HG03060 (cell line): ENCODE results near the gene DMC1.
"Not testable (repeated sequence)": the region's sequence is repeated elsewhere in the genome, so short reads cannot be mapped to it uniquely, and the experiment has no call there.

Experiments
- ATAC-seq: cut with Tn5 transposase; IDR thresholded peaks from one replicate; pipeline ENCODE4 v1.9.1; 2021; ENCODE audit warnings: low read depth, moderate number of reproducible peaks; ENCODE audit not compliant: unreplicated experiment

DMC1 gene

DNA sequence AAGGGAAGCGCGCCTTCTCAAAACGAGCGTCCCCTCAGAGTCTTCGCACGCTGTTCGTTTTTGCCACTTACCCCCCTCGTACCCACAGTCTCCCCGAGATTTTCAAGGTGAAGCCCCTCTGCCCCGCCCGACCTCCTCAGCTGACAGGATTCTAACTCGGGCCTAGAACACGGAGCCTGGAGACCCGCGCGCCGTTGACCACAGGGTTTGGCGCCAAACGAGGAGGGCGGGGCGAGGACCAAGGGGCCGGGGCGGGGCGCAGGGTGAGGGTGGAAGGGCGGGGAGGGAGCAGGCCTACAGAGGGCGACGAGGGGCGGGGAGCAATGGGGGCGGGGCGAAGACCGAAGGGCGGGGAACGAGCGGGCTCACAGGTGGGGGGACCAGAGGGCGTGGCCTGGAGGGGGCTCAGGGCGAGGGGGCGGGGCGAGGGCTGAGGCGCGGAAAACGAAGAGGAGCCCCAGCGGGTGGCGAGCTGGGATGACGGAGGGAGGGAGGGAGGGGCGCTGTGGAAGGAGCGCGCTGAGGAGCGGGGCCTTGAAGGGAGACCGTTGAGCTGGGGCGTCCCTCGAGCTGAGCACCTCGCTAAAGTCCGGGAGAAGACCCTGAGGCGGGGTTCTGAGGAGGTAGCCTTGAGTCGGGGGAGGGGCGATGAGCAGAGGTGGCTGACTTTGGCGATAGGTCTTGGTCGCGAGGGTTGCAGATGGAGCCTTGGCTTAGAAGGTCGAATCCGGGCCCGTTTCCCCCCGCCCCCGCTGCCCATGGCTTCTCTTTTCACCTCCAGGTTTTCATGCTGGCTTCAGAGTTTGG, at the start of gene DMC1:
Gene DMC1, minus strand, starts transcription at position 212 of the 807 bp plus-strand sequence. CDS start 1,927 bp downstream, outside the sequence.
- no peak for ATAC-seq

GRCh38 chr22:38618682-38619081, 48.7 kb upstream of the DMC1 start:
- no peak for ATAC-seq

DNA sequence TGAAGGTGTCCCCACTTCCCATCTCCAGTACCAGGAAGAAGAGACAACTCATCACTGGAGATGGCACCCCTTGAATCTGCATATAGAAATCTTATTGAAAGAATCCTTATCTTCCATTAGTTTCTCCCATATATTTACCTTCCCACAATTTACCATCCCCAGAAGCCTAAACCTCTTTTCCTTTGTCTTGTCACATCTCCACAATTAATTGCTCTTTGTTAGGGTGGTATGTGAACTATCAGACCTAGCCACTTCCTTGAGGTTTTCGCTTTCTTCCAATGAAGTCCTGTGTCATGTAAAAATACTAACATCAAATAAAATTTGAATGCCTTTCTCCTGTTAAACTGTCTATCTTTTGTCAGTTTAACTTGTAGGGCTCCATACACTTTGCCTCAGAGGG, 48.3 kb upstream of the DMC1 start:
- ATAC-seq: no peak

DNA sequence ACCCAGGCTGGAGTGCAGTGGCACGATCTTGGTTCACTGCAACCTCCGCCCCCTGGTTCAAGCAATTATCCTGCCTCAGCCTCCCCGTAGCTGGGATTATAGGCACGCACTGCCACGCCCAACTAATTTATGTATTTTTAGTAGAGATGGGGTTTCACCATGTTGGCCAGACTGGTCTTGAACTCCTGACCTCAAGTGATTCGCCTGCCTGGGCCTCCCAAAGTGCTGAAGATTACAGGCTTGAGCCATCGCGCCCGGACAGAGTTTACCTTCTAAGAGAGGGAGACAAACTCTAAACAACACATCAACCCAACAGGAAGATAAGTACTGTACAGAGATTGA, 45.1 kb upstream of the DMC1 start:
- not testable (repeated sequence) for ATAC-seq

DNA sequence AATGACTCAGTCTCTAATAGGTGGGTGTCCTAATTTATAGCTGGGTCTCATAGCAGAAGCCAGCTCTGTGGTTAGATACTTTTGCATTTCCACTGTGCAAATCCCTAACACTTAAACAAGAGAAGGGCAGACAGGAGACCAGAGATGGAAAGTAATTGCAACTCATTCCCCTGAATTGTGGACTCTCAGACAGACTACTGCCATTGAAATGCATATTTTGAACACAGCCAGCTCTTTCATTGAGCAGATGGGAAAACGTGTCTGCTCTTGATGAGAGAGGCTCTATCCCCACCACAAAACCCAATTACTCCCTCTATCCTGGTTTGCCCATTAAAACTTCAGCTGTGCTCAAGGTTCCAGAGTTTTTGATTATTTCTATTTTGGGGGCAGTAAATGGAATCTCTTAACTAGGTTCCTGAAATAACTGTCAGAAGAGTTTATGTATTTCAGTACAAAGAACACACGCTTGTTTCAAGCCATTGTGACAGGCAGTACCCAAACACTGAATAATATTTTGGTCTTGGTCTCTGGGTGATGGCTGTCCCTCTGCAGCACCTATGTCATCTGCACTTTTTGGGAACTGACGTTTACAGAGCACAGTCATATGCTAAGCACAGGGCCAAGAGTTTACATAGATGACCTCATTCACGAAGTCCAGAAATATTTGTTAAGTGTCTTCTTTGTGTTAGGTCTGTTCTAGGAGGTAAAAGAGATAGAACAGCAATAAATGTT, 44.5 kb upstream of the DMC1 start:
- ATAC-seq: no peak

DNA sequence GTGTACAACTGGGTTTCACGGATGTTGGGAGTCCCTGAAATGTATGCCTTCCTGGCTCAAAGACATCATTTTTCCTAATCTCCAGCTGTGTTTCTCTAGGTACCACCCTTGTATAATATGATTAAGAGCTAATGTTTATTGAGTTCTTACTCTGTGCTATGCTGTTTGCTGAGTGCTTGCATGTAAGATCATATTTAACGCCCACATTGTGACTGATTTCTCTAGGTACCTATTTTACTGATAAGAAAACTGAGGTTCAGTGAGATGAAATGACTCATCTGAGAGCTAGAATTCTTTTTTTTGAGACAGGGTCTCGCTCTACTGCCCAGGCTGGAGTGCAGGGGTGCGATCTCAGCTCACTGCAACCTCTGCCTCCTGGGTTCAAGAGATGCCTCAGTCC, 43.6 kb upstream of the DMC1 start:
- no peak for ATAC-seq

DNA sequence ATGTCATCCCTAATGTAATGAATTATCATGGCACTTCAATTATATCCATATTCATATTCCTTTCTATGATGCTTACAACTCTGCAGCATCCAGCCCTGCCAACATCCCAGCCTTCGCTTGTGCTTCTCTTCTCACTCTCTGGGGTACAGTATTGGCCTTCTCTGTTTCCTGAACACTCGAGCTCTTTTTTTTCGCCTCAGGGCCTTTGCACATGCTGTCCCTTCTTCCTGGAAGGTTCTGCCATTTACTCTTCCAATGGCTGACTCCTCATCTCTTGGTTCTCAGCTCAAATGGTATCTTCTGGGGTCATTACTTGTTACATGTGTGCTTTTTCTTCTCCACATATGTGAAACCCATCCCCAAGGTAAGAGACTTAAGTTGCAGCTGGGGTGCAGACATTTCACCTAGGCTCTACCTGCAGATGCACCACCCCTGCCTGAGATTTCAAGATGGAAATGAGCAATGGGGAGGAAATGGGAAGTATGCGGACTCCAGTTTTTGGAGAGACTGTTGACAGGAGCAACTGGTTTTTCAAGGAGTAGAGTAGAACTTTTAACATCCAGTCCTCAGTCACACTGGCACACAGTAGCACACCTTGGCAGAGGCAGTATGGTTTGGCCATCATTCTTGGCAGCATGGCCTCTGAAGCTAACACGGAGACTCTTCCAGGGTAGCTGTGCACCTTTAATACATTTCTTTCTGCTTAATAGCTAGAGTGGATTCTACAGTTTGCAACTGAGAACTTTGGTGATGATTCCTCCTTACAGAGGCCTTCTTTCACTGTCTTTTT, 42.4 kb upstream of the DMC1 start:
- ATAC-seq: no peak

DNA sequence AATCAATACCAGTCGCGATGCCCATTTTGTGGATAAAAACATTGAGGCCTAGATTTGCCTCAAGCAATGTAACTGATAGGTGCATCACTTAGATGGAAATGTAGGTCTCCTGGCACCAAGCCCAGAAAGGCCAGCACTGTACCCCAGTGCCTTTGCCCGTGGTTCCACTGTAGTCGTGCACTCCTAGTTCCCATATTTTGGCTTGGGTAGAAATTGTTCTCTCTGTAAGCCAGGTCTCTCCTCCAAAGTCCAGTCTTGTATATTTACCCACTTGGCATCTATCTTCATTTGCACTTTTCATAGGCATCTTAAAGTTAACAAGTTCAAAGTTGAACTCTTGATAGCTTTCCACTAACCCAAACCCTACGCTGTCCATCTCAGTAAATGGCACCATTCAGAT, 41.6 kb upstream of the DMC1 start:
- ATAC-seq: no peak

DNA sequence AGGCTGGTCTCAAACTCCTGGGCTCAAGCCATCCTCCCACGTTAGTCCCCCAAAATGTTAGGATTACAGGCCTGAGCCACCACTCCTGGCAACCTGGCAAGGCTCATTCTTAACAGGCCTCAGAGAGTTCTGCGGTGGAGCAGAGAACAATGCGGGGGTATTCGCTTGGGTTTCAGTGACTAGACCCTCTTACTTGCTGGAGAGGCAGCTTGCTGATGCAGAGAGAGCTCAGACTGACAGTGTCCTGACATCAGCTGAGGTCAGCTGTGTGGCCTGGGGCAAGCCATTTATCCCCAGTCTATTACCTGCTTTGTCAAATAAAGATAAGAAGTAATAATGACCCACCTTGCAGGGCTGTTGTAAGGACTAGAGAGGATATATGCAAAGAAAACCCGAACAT, 40.3 kb upstream of the DMC1 start:
- ATAC-seq: no peak

GRCh38 chr22:38608992-38609750, 39.2 kb upstream of the DMC1 start:
- ATAC-seq: no peak

GRCh38 chr22:38607680-38608079, 37.7 kb upstream of the DMC1 start:
- no peak for ATAC-seq

GRCh38 chr22:38602166-38602565, 32.2 kb upstream of the DMC1 start:
- ATAC-seq: no peak

- no peak for ATAC-seq
Measured at GRCh38 chr22:38601221-38601764, 31.3 kb upstream of the DMC1 start.

DNA sequence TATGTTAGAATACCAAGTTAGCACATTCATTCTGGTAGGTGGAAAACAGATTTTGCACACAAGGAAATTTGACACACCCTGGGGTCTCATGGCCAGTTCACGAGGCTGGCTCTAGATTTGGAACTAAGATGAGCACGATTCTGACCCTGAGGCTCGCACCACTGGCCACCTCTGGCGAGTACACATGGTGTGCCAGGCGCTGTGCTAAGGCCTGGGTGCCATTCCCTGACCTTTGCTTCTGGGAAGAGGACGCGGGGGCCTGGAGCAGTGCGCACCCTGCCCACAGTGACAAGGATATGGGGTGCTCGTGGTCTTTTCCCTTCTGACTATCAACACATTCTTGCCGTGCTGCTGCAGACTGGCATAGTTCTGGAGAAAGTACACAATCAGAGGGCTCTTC, 29.5 kb upstream of the DMC1 start:
- ATAC-seq: no peak

- ATAC-seq: not testable (repeated sequence)
Measured at GRCh38 chr22:38582923-38583322, 12.9 kb upstream of the DMC1 start.

DNA sequence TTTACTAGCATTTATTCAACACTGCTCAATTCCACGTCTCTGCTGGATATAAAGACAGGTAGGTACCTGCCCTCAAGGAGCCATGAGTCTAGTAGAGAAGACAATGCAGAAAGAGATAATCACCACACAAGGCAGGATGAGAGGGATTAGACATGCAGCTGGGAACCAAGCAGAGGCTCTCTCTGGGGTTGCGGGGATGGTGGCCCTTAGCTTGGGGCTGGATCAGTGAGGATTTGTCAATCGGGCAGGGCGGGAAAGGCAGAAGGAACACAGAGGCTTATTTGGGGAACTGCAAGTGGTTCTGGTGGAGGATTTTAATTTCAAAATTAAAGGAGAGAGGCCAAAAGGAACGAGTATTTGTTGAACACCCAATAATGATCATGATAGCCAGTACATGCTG, 8.5 kb upstream of the DMC1 start:
- ATAC-seq: no peak

GRCh38 chr22:38572065-38572464, 2.1 kb upstream of the DMC1 start:
- ATAC-seq: no peak

DNA sequence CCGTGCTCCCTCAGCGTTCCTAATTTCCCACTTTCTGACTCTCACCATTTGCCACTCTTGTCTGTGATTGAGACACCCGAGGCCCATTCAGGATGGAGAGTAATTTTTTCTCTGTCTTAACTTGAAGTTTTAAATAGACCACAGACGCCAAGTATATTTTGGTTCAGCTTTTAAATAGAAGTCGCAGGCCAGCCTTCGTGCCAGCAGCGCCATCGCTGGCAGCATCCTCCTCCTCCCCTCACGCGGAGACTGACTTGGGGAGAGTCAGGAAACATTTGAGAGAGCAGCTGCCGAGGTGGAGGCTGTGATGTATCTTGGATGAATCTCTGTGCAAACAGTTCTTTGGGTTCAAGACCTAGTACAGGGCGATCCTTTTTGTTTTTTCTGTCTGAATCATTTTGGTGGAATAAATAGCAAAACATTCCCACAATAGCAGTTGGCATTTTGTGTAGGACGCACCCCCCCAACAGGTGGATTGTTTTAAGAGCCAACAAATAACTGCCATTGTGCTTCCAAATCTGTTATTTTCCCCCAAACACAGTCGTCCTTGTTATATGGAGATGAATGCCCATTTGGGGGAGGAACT, 889 bp upstream of the DMC1 start:
- ATAC-seq: no peak

DNA sequence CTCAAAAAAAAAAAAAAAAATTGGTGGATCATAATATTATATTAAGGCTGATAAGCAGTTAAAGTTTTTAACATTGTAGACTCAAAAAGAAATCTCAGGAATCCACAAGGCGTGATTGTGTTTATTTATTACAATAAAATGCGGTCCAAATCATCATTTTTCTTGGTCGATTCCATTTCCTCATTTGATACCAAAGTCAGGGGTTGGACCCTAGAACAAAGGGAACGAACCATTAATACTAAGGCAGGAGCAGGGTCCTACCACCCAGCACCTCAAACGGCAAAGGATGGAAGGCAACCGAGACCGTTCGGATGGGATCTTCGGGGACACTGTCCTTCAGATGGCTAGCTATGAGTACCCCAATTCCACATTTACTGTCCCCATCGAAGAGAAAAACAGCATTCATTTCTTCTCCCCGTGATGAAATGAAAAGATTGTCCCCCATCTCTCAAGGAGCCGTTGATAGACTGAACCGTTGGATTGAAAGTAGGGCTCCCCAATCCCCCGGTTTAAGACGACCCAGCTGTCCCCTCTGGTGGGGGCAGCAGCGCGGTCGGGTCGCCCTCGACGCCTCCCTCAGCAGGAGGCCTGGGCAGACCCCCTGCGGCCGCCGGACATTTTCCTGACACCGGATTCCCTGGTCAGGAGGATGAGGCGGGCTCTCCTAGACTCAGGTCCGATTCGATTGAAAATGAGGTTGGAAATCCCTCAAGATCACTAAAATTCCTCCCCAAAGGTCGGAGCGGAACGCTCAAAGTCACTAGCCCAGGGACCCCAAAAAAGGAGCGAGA, 607 bp downstream of the DMC1 start:
- ATAC-seq: no peak
